HuH-7 (cell line): ENCODE results near the gene ARSA.
"Not testable (repeated sequence)": the region's sequence is repeated elsewhere in the genome, so short reads cannot be mapped to it uniquely, and the experiment has no call there.

Experiments used
- DNase-seq: peaks from one replicate; pipeline ENCODE4 v3.0.0; 2011; ENCODE audit warnings: low spot score

ARSA gene

DNA sequence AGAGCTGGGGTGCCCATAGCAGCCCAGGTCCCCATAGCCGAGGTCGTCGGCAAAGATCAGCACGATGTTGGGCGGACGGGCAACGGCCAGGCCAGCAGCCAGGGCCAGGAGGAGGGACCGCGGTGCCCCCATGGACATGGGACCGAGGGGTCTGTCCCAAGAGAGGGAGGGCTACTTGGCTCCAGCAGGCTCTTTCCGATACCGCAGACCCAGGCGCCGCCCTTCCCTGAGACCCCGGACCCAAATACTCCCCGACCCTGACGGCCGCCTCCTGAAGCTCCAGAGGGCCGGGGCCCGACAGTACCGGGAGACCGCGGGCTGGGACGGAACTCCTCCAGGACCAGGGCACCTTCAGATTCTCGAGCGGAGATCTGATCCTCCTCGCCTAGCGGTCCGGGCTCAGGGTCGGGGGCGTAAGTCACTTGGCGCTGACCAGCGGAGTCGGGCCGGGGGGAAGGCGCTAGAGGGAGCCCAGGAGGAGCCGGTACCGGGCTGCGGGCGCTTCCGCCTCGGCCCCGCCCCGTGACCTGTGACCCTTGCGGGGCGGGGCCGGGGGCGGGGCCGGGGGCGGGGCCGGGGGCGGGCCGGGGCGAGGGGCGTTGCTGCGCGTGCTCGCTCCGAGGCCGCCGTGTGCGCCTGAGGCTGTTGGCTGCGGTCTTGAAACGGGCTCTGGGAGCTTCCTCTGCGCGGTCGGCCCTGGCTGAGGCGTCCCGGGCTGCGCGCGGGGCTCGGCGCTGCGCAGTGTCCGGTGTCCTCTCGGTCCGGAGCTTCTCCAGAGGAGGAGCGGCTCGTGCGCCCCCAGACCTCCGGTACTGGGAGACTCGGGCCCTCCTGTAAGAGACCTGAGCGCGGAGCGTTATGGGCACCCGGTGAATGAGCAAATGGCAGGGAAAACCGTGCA is at the start of gene ARSA:
Gene ARSA, minus strand, starts transcription at position 511 of the 901 bp plus-strand sequence. Its CDS starts 373 bp downstream, at position 138.
- DNase-seq = peak; percentile 88

DNA sequence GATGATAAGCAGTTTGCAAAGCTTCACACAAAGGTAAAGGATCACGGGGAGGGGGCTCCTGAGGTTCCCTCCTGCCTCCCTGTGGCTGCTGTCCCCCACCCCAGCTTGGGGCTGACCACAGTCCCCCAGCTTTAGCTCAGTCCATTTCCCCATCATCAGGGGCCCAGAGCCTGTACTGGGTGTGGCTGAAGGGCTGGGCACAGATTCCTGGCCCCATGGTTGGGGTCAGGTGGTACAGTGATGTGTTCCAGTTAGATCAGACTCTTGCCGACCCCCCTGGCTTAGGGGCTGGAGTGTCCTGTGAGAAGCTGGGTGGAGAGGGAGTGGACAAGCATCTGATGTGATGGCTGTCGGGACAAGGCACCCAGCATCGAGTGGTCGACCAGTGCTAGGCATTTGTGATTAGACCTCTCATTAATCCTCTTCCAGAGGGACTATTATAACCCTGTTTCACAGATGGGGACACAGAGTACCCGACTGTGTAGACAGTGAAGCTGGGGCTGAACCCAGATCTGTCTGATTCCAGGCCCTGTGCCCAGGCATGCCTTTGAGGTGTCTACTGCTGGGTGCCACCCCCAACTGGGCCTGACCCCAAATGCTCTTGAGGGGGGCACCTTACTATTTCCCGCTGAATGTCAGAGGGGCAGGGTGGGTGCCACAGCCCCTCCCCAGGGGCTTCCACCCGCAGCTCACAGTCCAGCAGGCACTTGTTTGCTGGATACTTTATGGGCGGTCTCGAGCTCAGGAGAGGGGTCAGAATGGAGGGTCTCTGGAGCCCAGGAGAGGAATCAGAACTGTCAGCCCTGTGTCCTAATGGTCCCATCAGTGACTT is 48.9 kb upstream of the ARSA start:
- peak; percentile 6 for DNase-seq

DNA sequence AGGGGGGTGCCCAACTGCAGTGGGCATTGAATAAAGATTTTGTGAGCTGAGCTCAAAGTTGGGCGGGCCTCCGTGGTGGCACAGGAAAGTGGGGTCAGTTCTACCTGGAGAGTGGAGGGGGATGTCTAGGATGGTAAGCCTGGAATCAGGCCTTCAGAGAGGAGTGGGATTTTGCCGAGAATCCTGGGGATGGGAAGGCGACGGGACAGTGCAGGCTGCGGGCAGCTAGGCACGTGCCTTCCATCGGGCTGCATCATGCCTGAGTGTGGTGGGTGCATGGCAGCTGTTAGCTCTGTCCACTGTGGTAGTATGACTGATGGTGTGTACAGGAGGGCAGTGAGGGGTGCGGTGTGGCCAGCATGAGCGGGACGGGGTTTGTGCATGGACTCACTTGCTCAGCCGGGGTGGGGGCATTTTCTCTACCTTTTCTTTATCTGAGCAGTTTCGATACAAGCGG is 48.3 kb upstream of the ARSA start:
- DNase-seq = no peak

DNA sequence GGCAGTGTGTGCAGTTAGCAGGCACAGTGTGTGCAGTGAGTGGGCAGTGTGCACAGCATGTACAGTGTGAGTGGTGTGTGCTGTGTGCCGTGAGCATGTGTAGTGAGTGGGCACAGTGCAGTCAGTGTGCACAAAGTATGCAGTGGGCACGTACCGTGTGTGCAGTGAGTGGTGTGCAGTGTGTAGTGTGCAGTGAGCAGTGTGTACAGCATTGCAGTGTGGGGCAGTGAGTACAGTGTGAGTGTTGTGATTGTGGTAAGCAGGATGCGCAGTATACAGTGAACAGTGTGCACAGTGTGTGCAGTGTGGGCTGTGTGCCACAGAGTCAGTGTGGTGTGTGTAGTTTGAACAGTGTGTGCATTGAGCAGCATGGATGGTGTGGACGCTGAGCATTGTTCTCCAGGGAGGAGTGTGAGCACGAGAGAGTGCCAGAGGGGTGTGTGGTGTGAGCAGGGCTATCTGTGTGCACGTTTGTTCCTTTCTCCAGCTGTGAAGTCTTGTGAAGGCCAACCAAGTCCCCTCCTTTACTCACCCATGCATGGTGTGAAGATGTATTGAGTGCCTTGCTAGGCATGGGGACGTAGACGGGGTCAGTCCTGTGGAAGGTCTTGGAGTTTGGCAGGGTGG is 47.7 kb upstream of the ARSA start:
- no peak for DNase-seq

DNA sequence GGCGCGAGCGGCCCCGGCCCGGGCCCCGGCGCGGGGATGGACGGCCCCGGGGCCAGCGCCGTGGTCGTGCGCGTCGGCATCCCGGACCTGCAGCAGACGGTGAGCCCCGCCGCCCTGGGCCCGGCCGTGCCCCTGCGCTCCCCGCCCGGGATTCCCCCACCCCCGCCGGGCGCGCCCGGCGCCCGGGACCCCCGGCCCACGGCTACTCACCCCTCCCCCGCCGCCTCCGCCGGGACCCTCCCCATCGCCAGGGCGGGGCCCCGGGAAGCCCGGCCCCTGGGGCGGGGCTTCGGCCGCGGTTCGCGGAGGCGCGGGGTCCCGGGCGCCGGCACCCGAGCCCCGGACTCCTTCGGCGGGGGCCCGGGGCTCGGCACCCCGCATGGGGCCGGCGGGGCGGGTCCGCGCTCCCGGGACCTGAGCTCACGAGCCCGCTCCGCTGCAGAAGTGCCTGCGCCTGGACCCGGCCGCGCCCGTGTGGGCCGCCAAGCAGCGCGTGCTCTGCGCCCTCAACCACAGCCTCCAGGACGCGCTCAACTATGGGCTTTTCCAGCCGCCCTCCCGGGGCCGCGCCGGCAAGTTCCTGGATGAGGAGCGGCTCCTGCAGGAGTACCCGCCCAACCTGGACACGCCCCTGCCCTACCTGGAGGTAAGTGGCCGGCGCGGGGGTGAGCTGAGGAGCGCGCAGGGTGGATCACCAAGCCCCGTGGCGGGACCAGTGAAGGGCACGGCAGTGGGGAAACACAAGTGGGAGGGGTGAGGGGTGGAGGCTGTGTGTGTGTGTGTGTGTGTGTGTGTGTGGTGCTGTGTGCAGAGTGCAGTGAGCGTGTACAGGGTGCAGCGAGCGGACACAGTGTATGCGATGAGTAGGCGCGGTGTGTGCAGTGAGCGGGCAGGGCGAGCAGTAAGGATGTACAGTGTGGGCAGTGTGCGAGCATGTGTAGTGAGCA is 46.9 kb upstream of the ARSA start:
- peak; percentile 81 for DNase-seq

DNA sequence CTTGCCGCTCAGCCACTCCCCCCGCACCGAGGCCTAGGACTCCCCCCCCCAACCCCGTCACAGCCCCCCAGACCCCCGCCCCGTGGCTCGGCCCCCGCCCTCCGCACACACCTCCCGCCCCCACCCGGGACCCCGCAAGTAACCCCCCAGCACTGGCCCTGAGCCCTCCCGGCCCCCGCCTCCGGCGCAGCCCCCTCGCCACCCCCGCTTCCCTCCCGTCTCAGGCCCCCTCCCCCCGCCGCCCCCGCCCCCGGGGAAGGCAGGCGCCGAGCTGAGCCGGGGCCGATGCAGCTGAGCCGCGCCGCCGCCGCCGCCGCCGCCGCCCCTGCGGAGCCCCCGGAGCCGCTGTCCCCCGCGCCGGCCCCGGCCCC is 46.2 kb upstream of the ARSA start:
- no peak for DNase-seq

DNA sequence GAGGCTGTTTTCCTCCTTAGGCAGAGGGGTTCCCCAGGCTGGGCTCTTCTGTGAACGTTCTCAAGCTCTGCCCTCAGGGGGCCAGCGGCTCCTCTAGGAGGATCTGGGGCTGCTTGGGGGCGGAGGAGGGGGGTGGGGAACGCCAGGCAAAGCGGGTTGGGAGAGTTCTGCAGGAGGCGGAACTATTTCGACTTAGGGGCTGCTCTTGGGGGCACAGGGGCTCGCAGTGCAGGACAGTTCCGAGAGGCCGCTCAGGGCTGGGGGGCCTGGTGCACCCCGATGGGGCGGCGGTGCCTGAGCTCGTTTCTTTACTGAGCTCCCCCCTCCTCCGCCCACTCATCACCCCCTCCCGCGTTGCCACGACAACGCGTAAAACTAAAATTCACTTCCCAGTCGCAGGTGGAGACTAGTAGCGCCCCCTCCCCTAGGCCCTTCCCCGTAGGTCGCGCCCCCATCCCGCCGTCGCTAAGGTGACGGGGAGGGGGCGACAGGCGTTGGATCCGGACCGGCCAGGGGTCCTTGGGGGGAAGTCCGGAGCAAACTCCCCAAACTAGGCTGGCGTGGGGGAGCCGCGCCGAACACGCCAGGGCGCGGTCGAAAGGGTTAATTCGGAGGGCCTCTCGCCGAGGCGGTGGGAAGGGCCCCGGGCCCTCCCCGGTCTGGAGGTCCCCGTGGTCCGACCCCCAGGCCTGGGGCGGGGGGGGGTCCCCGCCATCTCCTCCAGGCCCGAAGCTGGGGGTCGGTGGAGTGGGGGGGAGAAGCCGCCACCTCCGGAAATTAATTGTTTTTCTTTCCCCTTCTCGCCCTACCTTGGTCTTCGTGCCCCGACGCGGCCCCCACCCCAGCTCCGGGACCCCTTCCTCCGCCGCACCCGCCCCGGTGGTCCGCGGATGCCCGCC is 45.5 kb upstream of the ARSA start:
- no peak for DNase-seq

DNA sequence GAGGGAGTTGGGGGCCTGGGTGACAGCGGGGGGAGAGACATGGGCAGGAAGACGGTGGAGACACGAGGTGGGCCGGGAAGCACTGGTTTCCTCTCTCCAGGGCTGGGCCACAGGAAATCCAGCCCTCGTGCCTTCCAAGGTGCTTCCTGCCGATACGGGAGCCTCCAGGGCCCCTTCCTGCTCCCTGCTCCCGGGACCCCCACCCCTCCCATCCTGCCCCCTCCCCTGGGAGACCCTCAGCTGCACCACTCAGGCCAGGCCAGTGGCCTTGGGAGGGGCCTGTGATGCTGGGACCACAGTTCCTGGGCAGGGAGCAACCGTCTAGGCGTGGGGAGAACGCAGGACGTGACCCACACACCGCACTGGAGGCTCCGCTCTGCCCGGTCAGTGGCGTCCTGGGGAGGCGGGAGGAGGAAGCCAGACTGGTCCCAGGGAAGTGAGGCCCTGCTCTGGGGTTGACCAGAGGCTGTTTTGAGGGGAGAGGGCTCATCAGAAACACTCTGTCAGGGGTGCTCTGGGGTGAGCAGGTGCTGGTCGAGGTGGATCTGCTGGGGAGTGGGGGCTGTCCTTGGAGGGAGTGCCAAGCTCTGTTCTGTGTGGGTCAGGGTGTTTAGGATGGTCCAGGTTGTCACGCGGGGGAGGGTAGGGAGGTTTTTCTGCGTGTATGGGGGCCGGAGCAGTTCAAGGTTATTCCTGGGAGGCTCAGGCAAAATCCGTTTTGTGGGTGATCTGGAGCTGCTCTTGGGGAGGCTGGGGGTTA is 44.7 kb upstream of the ARSA start, which contains the start of gene SHANK3:
Gene SHANK3, plus strand, starts transcription at position 353 of the 760 bp plus-strand sequence.
- no peak for DNase-seq

DNA sequence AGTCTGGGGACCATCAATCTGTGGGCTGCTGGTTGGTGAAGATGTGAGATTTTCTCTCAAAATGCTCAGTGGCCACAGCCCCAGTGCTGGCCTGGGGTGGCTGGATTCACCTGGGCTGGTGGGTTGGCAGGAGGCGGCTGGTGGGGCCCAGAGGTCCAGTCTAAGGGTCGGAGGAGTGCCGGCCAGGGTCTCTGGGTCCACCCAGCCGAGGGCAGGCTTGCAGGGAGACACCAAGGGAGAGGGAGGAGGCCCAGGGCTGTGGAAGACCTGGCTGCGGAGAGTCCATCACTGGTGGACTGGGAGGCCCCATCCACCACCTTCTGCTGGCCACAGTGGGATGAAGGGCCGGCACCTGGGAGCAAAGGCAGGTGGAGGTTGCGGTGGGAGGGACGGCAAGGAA is 44.1 kb upstream of the ARSA start:
- no peak for DNase-seq

DNA sequence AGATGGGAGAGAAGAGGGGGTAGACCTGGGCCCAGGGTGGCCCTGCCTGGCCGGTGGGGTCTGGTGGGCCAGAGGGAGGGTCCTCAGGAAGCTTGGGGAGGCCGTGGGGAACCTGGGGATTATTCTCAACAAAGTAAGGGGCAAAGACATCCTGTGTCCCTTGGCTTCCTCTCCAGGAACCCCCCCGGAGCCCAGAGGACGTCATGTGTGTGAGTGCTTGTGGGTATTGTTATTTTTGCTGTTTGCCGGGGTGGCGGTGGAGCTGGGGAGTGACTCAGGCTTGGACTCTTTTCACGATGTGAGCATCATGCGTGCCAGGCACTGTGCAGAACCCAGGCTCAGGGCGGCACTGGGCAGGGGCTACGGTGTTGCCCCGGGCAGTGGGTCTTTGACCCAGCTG is 43.7 kb upstream of the ARSA start:
- no peak for DNase-seq

DNA sequence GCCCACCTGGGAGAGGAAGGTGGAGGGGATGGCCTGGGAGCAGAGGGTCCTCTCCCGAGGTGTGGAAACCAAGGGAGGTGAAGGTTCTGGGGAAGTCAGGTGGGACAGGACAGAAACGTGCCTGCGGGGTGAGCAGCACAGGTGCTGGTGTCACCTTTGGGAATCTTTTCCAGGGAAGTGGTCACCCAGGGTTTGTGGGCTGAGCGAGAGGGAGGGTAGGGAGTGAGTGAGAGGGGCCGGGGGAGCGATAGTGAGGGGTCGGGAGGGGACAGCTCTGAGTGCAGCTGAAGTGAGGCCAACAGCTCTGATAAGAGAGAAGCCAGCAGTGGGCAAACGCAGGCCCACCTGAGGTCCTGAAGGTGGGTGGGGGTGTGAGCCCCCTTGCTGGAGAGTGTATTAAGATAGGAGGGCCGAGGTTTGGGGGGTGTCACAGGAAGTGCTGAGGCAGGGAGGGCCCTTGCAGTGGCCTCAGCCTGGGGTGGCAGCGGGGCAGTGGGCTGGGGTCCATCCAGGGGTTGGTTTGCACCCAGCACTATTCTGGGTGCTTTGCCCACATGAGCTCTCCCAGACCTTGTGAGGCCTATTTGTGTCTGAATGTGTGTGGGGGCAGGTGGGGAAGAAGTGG is 43.1 kb upstream of the ARSA start:
- no peak for DNase-seq

DNA sequence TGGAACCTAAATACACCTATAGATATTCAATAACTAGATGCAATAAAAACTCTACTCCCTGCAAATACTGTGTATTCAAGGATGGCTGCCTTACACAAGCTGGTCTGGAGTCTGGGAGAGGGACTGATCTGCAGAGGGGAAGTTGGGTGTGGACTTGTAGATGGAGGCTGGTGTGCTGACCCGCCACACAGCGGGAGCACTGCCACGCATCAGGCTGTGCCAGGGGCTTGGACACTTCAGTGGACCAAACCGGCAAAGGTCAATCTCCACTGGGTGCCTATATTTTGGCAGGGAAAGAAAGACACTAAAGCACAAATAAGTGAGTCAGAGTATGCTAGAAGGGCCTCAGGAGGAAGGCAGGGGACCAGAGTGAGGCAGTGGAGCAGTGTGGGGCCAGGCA is 42.6 kb upstream of the ARSA start:
- DNase-seq = no peak

DNA sequence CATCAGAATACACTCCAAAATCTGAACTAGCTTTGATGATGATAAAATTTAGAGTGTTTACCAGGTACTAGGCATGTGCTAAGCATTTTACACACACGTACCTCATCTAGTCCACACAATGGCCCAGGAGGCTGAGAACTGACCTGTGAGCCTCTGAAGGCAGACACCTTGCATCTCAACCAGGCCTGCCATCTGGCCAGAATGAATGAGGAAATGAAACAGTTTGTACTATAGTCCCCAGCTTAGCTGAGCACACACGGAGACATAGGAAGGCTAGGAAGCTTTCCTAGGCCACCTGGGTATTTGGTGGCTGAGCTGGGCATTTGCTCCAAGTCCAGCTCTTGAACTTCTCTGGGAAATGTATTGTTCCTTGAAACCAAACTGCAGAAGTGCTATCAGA is 37.8 kb upstream of the ARSA start:
- no peak for DNase-seq

DNA sequence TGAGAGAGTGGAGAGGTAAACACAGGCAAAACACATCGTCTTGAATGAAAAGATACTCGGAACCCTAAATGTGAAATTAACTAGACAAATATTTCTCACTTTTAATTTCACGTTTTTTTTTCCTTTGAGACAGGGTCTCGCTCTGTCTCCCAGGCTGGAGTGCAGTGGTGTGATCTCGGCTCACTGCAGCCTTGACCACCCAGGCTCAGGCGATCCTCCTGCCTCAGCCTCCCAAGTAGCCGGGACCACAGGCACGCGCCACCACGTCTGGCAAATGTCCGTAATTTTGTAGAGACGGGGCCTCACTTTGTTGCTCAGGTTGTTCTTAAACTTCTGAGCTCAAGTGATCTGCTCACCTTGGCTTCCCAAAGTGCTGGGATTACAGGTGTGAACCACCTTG is 37.3 kb upstream of the ARSA start:
- DNase-seq = no peak

DNA sequence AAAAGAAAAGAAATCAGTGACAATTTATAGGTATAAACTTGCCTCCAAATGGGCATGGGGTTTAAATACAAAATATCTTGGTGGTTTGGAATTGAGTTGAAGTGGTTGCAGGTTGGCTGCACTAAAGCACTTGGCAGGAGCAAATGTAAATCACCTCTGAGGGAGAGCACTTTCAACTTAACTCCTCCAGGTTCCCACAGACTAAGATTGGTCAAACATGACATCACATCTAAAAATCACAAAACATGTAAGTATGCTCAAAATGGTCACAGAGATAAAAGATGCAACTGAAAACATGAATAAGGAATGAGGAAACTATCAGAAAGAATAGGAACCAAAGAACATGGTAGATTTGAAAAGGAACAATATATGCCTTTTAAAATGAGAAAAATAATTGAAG is 32.4 kb upstream of the ARSA start:
- no peak for DNase-seq

DNA sequence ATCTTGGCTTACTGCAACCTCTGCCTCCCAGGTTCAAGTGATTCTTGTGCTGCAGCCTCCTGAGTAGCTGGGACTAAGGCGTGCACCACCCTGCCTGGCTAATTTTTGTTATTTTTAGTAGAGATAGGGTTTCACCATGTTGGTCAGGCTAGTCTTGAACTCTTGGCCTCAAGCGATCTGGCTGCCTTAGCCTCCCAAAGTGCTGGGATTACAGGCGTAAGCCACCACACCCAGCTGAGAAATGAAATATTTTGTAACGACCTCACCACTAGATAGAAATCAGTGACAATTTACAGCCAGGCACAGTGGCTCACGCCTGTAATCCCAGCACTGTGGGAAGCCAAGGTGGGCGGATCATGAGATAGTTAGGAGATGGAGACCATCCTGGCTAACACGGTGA is 31.8 kb upstream of the ARSA start:
- not testable (repeated sequence) for DNase-seq

DNA sequence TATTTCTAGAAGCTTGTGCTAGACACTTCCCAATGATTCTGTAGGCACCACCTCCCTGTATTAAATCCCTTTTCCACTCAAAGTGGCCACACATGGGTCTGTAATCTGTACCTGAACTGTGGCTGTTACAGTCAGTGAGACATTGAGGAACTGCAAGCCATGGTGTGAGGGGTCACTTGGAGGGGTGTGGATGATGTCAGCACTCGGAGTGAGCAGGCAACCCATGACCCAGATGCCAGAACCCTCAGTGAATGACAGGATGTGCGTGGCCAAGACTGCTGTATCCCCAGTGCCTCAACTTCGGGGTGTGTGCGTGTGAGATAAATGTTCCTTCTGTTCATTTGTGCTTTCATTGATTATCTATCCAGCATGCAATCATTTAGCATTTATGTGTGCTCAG is 30.0 kb upstream of the ARSA start:
- DNase-seq = no peak

DNA sequence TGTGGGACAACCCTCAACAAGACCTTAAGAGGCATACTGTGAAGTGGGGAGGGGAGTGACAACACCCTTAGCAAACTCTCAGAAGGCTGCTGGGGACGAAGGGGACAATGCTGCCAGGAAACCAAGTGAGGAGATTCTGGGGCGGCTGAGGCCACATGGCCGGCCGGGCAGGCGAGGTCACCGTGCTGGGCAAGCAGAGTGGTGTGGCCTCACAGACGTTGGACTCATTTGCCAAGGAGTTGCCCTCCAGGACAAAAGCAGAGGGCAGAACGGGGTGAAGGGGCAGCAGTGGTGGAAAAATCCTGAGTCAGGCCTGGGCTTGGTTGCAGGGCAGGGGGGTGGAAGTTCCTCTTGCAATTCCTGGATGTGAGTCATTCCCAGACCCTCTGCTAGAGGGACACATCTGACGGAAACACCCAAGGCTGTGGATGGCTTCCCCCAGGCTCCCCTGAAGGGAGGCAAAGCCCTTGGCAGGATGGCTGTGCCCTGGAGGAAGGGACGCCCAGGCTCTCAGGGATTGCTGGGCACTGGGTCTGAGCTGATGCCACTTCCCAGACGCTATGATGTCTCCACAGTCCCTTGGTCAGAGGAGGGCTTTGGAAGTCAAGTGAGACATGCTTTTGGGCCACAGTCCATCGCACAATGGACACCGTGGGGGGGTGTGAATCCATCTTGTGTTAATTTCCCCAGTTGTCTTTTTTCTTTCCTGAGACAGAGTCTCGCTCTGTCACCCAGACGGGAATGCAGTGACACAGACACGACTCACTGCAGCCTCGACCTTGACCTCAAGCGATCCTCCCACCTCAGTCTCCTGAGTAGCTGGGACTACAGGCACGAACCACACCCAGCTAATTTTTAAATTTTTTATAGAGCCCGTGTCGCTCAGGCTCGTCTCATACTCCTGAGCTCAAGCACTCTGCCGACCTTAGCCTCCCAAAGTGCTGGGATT is 28.4 kb upstream of the ARSA start:
- no peak for DNase-seq
